Sigmoid colon (tissue), 4 donors: ENCODE measurements around the gene NUMB.

Source experiments
- CTCF ChIP-seq, 4 experiments: fragments of 450-650 bp in 3 of 4; fragments of 200-600 bp in 1 of 4; IDR thresholded peaks; one replicate each; pipeline ENCODE4 v1.5.1; 2016 to 2019; ENCODE audit warnings: antibody characterized with exemption in 4 of 4, mild to moderate bottlenecking in 3 of 4, moderate library complexity in 2 of 4
- POLR2AphosphoS5 ChIP-seq, 4 donors: sonication (generic); formaldehyde crosslinking; IDR thresholded peaks; one replicate each; pipeline ENCODE4 v1.6.1; 2017; ENCODE audit warnings: antibody characterized with exemption in 4 of 4

DNA sequence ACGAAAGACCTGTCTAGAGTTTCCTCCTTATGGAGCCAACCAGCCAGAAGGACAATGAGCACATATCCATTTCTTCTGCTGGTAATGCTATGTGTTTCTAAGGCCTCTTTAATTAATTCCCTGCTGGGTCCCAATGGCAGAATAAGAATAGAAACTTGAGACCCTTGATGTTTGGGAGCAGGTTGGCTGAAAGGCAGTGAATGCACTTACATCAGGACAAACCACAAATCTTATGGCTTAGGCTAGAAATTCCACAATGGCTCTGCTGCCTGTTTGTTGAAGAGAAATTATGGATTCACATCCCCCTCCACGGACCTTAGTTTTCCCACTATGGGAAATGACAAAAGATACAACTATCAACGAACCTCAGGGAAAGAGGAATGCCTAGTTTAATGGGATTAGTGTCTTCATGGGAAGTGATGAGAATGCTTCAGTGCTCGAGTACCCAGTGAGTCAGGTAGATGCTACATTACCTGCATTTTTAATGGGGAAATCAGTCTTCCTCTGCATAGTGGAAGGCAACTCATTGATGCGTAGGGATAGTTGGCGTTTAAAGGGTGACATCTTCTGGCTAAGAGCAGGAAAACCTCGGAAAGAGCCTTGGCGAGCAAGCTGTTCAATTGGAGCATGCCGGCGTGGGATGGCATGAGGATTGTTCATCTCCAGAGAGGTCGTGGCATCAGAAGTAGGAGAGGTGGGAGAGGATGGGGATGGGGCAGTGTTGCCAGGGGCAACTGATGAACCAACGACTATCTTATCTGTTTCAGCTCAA, 174.6 kb downstream of the NUMB start:
- no peak for TF ChIP-seq POLR2AphosphoS5 (IDR thresholded peaks at IDR 0.05)
- no peak for TF ChIP-seq CTCF (IDR thresholded peaks at IDR 0.05)
